HCT116 (cell line): ENCODE measurements around the gene CDK1. TPM values are rescaled to one million over a fixed set of nuclear protein-coding genes. Genes with fewer than 3 reads are reported as not detected.

ENCODE experiments used
- ATAC-seq: fragments of 200-7000 bp; cut with Tn5 transposase; 2 replicates; pipeline ENCODE4 v1.9.1; 2020; ENCODE audit warnings: mild to moderate bottlenecking, moderate library complexity
- BruUV-seq: library from RNA; stranded (reverse); fragments of 400-500 nt; replicated peaks from 2 replicates; lab custom pipeline; 2021; lab: Mats Ljungman, UMichigan
- CTCF ChIA-PET: fragments of 300-600 bp; sonication (Branson Sonifier 250); formaldehyde crosslinking; loops from one replicate; lab custom pipeline; 2021; ENCODE audit warnings: antibody characterized with exemption; lab: Charles Lee
- POLR2A ChIA-PET: fragments of 300-600, 350-600 bp; sonication (Branson Sonifier 250); formaldehyde crosslinking; loops from one replicate; lab custom pipeline; 2021; ENCODE audit warnings: antibody characterized with exemption; lab: Charles Lee
- RAD21 ChIA-PET, 2 experiments: fragments of 300-600 bp; sonication (Branson Sonifier 250); formaldehyde crosslinking; loops; one replicate each; lab custom pipeline; 2023; ENCODE audit warnings: low total read pairs in 2 of 2; ENCODE audit not compliant: uncharacterized antibody in 2 of 2, unreplicated experiment in 2 of 2, low non-redundant PET in 1 of 2; lab: Charles Lee
- DNase-seq: peaks from one replicate; pipeline ENCODE4 v3.0.0-alpha.2; 2010; ENCODE audit warnings: low read depth, low spot score
- H2AFZ ChIP-seq: fragments of 200-600 bp; shearing (Covaris generic), sonication (generic); 2 replicates; pipeline ENCODE4 v1.6.1; 2017; ENCODE audit warnings: low read depth, mixed run types, mixed read lengths, antibody characterized with exemption, low read length; ENCODE audit not compliant: poor library complexity, severe bottlenecking
- H3K27ac ChIP-seq: 2 replicates; pipeline ENCODE4 v1.5.1; 2012; ENCODE audit warnings: low read depth, low read length
- H3K27me3 ChIP-seq: fragments of 200-600 bp; sonication (generic); 2 replicates; pipeline ENCODE4 v1.6.1; 2016; ENCODE audit warnings: mixed run types, low read length, mixed read lengths; ENCODE audit not compliant: insufficient read depth
- H3K36me3 ChIP-seq, 2 experiments: fragments of 200-500 bp in 1 of 2; fragments of 200-600 bp in 1 of 2; sonication (Bioruptor generic) in 1 of 2; sonication (generic) in 1 of 2; 2 replicates each; pipeline versions ENCODE4 v1.5.1 to v1.6.1; 2014 to 2016; ENCODE audit warnings: low read length in 2 of 2, inconsistent platforms in 1 of 2, mixed read lengths in 1 of 2, mixed run types in 1 of 2; ENCODE audit not compliant: insufficient read depth in 2 of 2, control insufficient read depth in 1 of 2
- H3K4me1 ChIP-seq, 2 experiments: fragments of 200-600 bp in 1 of 2; sonication (generic) in 1 of 2; 2 replicates each; pipeline versions ENCODE4 v1.5.1 to v1.6.1; 2012 to 2017; ENCODE audit warnings: low read length in 2 of 2, inconsistent platforms in 1 of 2, mild to moderate bottlenecking in 1 of 2, mixed read lengths in 1 of 2, mixed run types in 1 of 2, moderate library complexity in 1 of 2; ENCODE audit not compliant: insufficient read depth in 2 of 2, control insufficient read depth in 1 of 2
- H3K4me2 ChIP-seq: fragments of 200-600 bp; sonication (generic); 2 replicates; pipeline ENCODE4 v1.6.1; 2017; ENCODE audit warnings: mixed run types, low read length, mixed read lengths
- H3K4me3 ChIP-seq, 2 experiments: fragments of 200-600 bp in 1 of 2; sonication (generic) in 1 of 2; replicated peaks in 1 of 2; 2 replicates each; pipeline ENCODE4 v1.5.1; 2011 to 2016; ENCODE audit warnings: low read length in 2 of 2, control low read depth in 1 of 2, low read depth in 1 of 2, mild to moderate bottlenecking in 1 of 2, mixed read lengths in 1 of 2, mixed run types in 1 of 2
- H3K79me2 ChIP-seq: fragments of 200-600 bp; sonication (generic); 2 replicates; pipeline ENCODE4 v1.6.1; 2017; ENCODE audit warnings: mild to moderate bottlenecking, mixed run types, low read length, moderate library complexity, mixed read lengths; ENCODE audit not compliant: insufficient read depth
- H3K9ac ChIP-seq: fragments of 200-600 bp; sonication (generic); 2 replicates; pipeline ENCODE4 v1.6.1; 2016; ENCODE audit warnings: low read length, mixed read lengths
- H3K9me2 ChIP-seq: fragments of 200-600 bp; sonication (generic), shearing (Covaris generic); 2 replicates; pipeline ENCODE4 v1.6.1; 2017; ENCODE audit warnings: mixed run types, mild to moderate bottlenecking, moderate library complexity; ENCODE audit not compliant: insufficient read depth
- H3K9me3 ChIP-seq, 2 experiments: fragments of 200-500 bp in 1 of 2; fragments of 200-600 bp in 1 of 2; sonication (Bioruptor generic) in 1 of 2; sonication (generic) in 1 of 2; 2 replicates each; pipeline ENCODE4 v1.6.1; 2014 to 2017; ENCODE audit warnings: low read length in 2 of 2, mixed read lengths in 2 of 2, inconsistent platforms in 1 of 2, low read depth in 1 of 2, mild to moderate bottlenecking in 1 of 2, mixed run types in 1 of 2, moderate library complexity in 1 of 2; ENCODE audit not compliant: control insufficient read depth in 1 of 2, insufficient read depth in 1 of 2
- H4K20me1 ChIP-seq: fragments of 200-600 bp; sonication (generic), shearing (Covaris generic); 2 replicates; pipeline ENCODE4 v1.6.1; 2017; ENCODE audit warnings: mixed run types, mild to moderate bottlenecking, moderate library complexity; ENCODE audit not compliant: insufficient read depth
- CBX3 ChIP-seq: IDR thresholded peaks from 2 replicates; pipeline ENCODE4 v1.6.1; 2012; ENCODE audit warnings: low read depth
- CTCF ChIP-seq, 3 experiments: fragments of 200-600 bp in 1 of 3; sonication (generic) in 1 of 3; IDR thresholded peaks in 2 of 3; conservative IDR thresholded peaks in 1 of 3; 2 replicates each; pipeline ENCODE4 v1.5.1; 2012 to 2017; ENCODE audit warnings: low read depth in 2 of 3, low read length in 2 of 3, antibody characterized with exemption in 1 of 3, borderline replicate concordance in 1 of 3, control low read depth in 1 of 3, mild to moderate bottlenecking in 1 of 3, mixed read lengths in 1 of 3, mixed run types in 1 of 3, moderate library complexity in 1 of 3; ENCODE audit not compliant: insufficient read depth in 1 of 3
- EGR1 ChIP-seq: IDR thresholded peaks from 2 replicates; pipeline ENCODE4 v1.6.1; 2012; ENCODE audit warnings: low read depth
- ELF1 ChIP-seq: IDR thresholded peaks from 2 replicates; pipeline ENCODE4 v1.6.1; 2012; ENCODE audit warnings: low read depth, borderline replicate concordance
- EZH2 ChIP-seq: fragments of 200-600 bp; sonication (generic); IDR thresholded peaks from 2 replicates; pipeline ENCODE4 v1.6.1; 2017; ENCODE audit warnings: antibody characterized with exemption, mixed run types
- EZH2phosphoT487 ChIP-seq: fragments of 200-600 bp; IDR thresholded peaks from 2 replicates; pipeline ENCODE4 v1.6.1; 2018; ENCODE audit warnings: antibody characterized with exemption, borderline replicate concordance
- FOSL1 ChIP-seq: IDR thresholded peaks from 2 replicates; pipeline ENCODE4 v1.6.1; 2012; ENCODE audit warnings: low read depth
- POLR2AphosphoS5 ChIP-seq: IDR thresholded peaks from 2 replicates; pipeline ENCODE4 v1.6.1; 2011; ENCODE audit warnings: mild to moderate bottlenecking, low read depth, low read length, moderate library complexity
- RAD21 ChIP-seq: IDR thresholded peaks from 2 replicates; pipeline ENCODE4 v1.6.1; 2012; ENCODE audit warnings: low read depth, mild to moderate bottlenecking
- SP1 ChIP-seq: IDR thresholded peaks from 2 replicates; pipeline ENCODE4 v1.6.1; 2012; ENCODE audit warnings: low read depth
- intact Hi-C: fragments of 100-400 bp; cut with micrococcal nuclease; formaldehyde crosslinking; loops from 2 replicates; pipeline ENCODE4 v1.10.0; 2022
- total RNA-seq: library from RNA; stranded (reverse); gene quantifications from one replicate; pipeline ENCODE4 v1.2.1, GENCODE V29; 2021; ENCODE audit not compliant: unreplicated experiment
- TF ChIP-seq, protein P1 (sequence below): IDR thresholded peaks from 2 replicates; pipeline ENCODE4 v1.6.1; 2012; ENCODE audit warnings: low read depth
- TF ChIP-seq, protein P2 (sequence below): IDR thresholded peaks from 2 replicates; pipeline ENCODE4 v1.6.1; 2012
- TF ChIP-seq, protein P3 (sequence below): IDR thresholded peaks from 2 replicates; pipeline ENCODE4 v1.6.1; 2012

CDK1 gene
- total RNA-seq, 1 experiment from 2014 or later = 104 TPM

GRCh38 chr10:60827791-60828488, 49.7 kb downstream of the CDK1 start:
- Histone ChIP-seq H4K20me1 (no peaks in the 10 kb centered on the region), H3K9me2 (no peaks in the 10 kb centered on the region), H3K9ac (no peak overlapping the region), H3K9me3 (no peaks in the 10 kb centered on the region), H3K4me2 (no peak overlapping the region), H3K4me3 (no peak overlapping the region)
- TF ChIP-seq, protein P1, sequence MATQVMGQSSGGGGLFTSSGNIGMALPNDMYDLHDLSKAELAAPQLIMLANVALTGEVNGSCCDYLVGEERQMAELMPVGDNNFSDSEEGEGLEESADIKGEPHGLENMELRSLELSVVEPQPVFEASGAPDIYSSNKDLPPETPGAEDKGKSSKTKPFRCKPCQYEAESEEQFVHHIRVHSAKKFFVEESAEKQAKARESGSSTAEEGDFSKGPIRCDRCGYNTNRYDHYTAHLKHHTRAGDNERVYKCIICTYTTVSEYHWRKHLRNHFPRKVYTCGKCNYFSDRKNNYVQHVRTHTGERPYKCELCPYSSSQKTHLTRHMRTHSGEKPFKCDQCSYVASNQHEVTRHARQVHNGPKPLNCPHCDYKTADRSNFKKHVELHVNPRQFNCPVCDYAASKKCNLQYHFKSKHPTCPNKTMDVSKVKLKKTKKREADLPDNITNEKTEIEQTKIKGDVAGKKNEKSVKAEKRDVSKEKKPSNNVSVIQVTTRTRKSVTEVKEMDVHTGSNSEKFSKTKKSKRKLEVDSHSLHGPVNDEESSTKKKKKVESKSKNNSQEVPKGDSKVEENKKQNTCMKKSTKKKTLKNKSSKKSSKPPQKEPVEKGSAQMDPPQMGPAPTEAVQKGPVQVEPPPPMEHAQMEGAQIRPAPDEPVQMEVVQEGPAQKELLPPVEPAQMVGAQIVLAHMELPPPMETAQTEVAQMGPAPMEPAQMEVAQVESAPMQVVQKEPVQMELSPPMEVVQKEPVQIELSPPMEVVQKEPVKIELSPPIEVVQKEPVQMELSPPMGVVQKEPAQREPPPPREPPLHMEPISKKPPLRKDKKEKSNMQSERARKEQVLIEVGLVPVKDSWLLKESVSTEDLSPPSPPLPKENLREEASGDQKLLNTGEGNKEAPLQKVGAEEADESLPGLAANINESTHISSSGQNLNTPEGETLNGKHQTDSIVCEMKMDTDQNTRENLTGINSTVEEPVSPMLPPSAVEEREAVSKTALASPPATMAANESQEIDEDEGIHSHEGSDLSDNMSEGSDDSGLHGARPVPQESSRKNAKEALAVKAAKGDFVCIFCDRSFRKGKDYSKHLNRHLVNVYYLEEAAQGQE = no peak
- TF ChIP-seq EZH2phosphoT487 (no peak), SP1 (no peak), RAD21 (no peak), EGR1 (no peak), CBX3 (no peak), ELF1 (no peak), FOSL1 (no peak), CTCF (IDR thresholded peaks at IDR 0.05 in 2 of 3, conservative IDR thresholded peaks at IDR 0.05 in 1 of 3; ENCODE audit: borderline replicate concordance in 1 of 3, insufficient read depth in 1 of 3, low read depth in 2 of 3, low read length in 2 of 3) (no peak), POLR2AphosphoS5 (no peak), EZH2 (no peak)
- TF ChIP-seq, protein P2, sequence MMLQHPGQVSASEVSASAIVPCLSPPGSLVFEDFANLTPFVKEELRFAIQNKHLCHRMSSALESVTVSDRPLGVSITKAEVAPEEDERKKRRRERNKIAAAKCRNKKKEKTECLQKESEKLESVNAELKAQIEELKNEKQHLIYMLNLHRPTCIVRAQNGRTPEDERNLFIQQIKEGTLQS = no peak
- TF ChIP-seq, protein P3, sequence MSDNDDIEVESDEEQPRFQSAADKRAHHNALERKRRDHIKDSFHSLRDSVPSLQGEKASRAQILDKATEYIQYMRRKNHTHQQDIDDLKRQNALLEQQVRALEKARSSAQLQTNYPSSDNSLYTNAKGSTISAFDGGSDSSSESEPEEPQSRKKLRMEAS = no peak
- TF ChIP-seq, all 23 proteins: peak for 0
- Histone ChIP-seq H3K27ac (no peak overlapping the region), H3K27me3 (no peaks in the 10 kb centered on the region), H3K4me1 (no peaks in the 10 kb centered on the region), H3K79me2 (no peaks in the 10 kb centered on the region), H2AFZ (no peak overlapping the region), H3K36me3 (no peaks in the 10 kb centered on the region)
- DNase-seq (no peak), ATAC-seq (no peak)
- CTCF ChIA-PET = no interaction called here
- no TSS peak for BruUV-seq
- RAD21 ChIA-PET = no interaction called here
- POLR2A ChIA-PET = no interaction called here
- intact Hi-C loops = no loop called here
